H1 (cell line): Measurements from ENCODE around the gene KCNAB3. TPM values are rescaled to one million over a fixed set of nuclear protein-coding genes. Genes with fewer than 3 reads are reported as not detected.

Experiments
- CTCF ChIA-PET: fragments of 300-600 bp; sonication (Branson Sonifier 250); formaldehyde crosslinking; loops from one replicate; lab custom pipeline; 2021; ENCODE audit not compliant: partially characterized antibody; lab: Charles Lee
- POLR2A ChIA-PET: fragments of 300-600 bp; sonication (Branson Sonifier 250); formaldehyde crosslinking; loops from one replicate; lab custom pipeline; 2021; ENCODE audit warnings: inconsistent platforms; ENCODE audit not compliant: partially characterized antibody; lab: Charles Lee
- DNase-seq, 2 experiments: peaks; one replicate each; pipeline versions ENCODE4 v3.0.0 to v3.0.0-alpha.2; 2010 to 2022; ENCODE audit warnings: low spot score in 2 of 2, low read depth in 1 of 2, mixed read lengths in 1 of 2
- FAIRE-seq: peaks from 2 replicates; lab custom pipeline; 2011; peaks lifted over from hg19 to GRCh38; lab: Jason Lieb, UNC
- H2AFZ ChIP-seq: 2 replicates; pipeline ENCODE4 v1.8.1; 2012; ENCODE audit warnings: low read length, inconsistent platforms
- H2AK5ac ChIP-seq: 2 replicates; pipeline ENCODE4 v1.6.1; 2013; ENCODE audit warnings: low read depth, low read length
- H2BK120ac ChIP-seq: replicated peaks from 2 replicates; pipeline ENCODE3; 2013; ENCODE audit warnings: low read depth, low read length, inconsistent platforms
- H2BK12ac ChIP-seq: 2 replicates; pipeline ENCODE4 v1.6.1; 2013; ENCODE audit warnings: low read depth, low read length
- H2BK15ac ChIP-seq: 2 replicates; pipeline ENCODE4 v1.6.1; 2013; ENCODE audit warnings: low read length
- H2BK20ac ChIP-seq: 2 replicates; pipeline ENCODE4 v1.6.1; 2013; ENCODE audit warnings: low read length
- H2BK5ac ChIP-seq: 2 replicates; pipeline ENCODE4 v1.6.1; 2013; ENCODE audit warnings: low read depth, low read length
- H3K14ac ChIP-seq: 2 replicates; pipeline ENCODE4 v1.6.1; 2013; ENCODE audit warnings: inconsistent platforms; ENCODE audit not compliant: insufficient read length
- H3K18ac ChIP-seq: 2 replicates; pipeline ENCODE4 v1.6.1; 2013; ENCODE audit warnings: low read length; ENCODE audit errors: extremely low read depth
- H3K23ac ChIP-seq: 2 replicates; pipeline ENCODE4 v1.6.1; 2013; ENCODE audit warnings: inconsistent platforms; ENCODE audit not compliant: insufficient read length
- H3K23me2 ChIP-seq: 2 replicates; pipeline ENCODE4 v1.6.1; 2013; ENCODE audit warnings: low read depth, low read length
- H3K27ac ChIP-seq: 2 replicates; pipeline ENCODE4 v1.6.1; 2011; ENCODE audit warnings: low read depth, low read length, inconsistent platforms
- H3K27me3 ChIP-seq, 4 experiments: replicated peaks in 1 of 4; 1 replicate in 1 of 4; 2 replicates in 3 of 4; pipeline versions ENCODE4 v1.6.1 to v1.8.1; 2011 to 2013; ENCODE audit warnings: low read length in 3 of 4, mild to moderate bottlenecking in 3 of 4, inconsistent platforms in 2 of 4, mixed read lengths in 2 of 4, moderate library complexity in 1 of 4; ENCODE audit not compliant: control insufficient read depth in 3 of 4, insufficient read depth in 3 of 4; ENCODE audit errors: extremely low read depth in 1 of 4
- H3K36me3 ChIP-seq, 4 experiments: 2 replicates each; pipeline versions ENCODE4 v1.6.1 to v1.8.1; 2011 to 2013; ENCODE audit warnings: mild to moderate bottlenecking in 4 of 4, low read length in 3 of 4, moderate library complexity in 2 of 4, control low read depth in 1 of 4, inconsistent platforms in 1 of 4; ENCODE audit not compliant: insufficient read depth in 4 of 4, control insufficient read depth in 2 of 4
- H3K4ac ChIP-seq: replicated peaks from 2 replicates; pipeline ENCODE3; 2013; ENCODE audit warnings: low read length, low read depth, mixed read lengths, inconsistent platforms; ENCODE audit not compliant: insufficient read length
- H3K4me1 ChIP-seq, 4 experiments: replicated peaks in 1 of 4; 1 replicate in 1 of 4; 2 replicates in 3 of 4; pipeline versions ENCODE4 v1.6.1 to v1.8.1; 2011 to 2013; ENCODE audit warnings: low read length in 3 of 4, inconsistent platforms in 2 of 4, mixed read lengths in 1 of 4; ENCODE audit not compliant: insufficient read depth in 4 of 4, control insufficient read depth in 3 of 4
- H3K4me2 ChIP-seq, 2 experiments: 2 replicates each; pipeline versions ENCODE4 v1.6.1 to v1.8.1; 2011 to 2013; ENCODE audit warnings: low read depth in 2 of 2, low read length in 2 of 2, control low read depth in 1 of 2, inconsistent platforms in 1 of 2, mild to moderate bottlenecking in 1 of 2; ENCODE audit not compliant: insufficient read depth in 1 of 2
- H3K4me3 ChIP-seq, 4 experiments: fragments of 200-600, 300-600 bp in 1 of 4; sonication (generic), shearing (Covaris generic), sonication (Bioruptor Twin) in 1 of 4; 2 replicates each; pipeline versions ENCODE4 v1.5.1 to v1.8.1; 2011 to 2016; ENCODE audit warnings: low read length in 4 of 4, low read depth in 3 of 4, control low read depth in 2 of 4, inconsistent platforms in 2 of 4, mild to moderate bottlenecking in 2 of 4, mixed read lengths in 1 of 4, moderate library complexity in 1 of 4; ENCODE audit not compliant: insufficient read depth in 2 of 4; ENCODE audit errors: extremely low read depth in 1 of 4
- H3K56ac ChIP-seq: replicated peaks from 2 replicates; pipeline ENCODE3; 2013; ENCODE audit warnings: low read depth, mild to moderate bottlenecking, mixed read lengths, low read length, inconsistent platforms; ENCODE audit not compliant: insufficient read length
- H3K79me1 ChIP-seq: 2 replicates; pipeline ENCODE4 v1.6.1; 2013; ENCODE audit warnings: low read depth, low read length, control low read depth
- H3K79me2 ChIP-seq, 2 experiments: 2 replicates each; pipeline versions ENCODE4 v1.6.1 to v1.8.1; 2012 to 2013; ENCODE audit warnings: low read length in 2 of 2, mild to moderate bottlenecking in 2 of 2, inconsistent platforms in 1 of 2; ENCODE audit not compliant: insufficient read depth in 2 of 2, control insufficient read depth in 1 of 2
- H3K9ac ChIP-seq, 4 experiments: replicated peaks in 1 of 4; 1 replicate in 1 of 4; 2 replicates in 3 of 4; pipeline versions ENCODE4 v1.6.1 to v1.8.1; 2011 to 2013; ENCODE audit warnings: low read depth in 3 of 4, low read length in 3 of 4, control low read depth in 2 of 4, mild to moderate bottlenecking in 2 of 4, moderate library complexity in 2 of 4, inconsistent platforms in 1 of 4; ENCODE audit errors: extremely low read depth in 1 of 4
- H3K9me3 ChIP-seq, 2 experiments: 2 replicates each; pipeline versions ENCODE4 v1.6.1 to v1.8.1; 2012 to 2013; ENCODE audit warnings: mild to moderate bottlenecking in 2 of 2, moderate library complexity in 2 of 2, control low read depth in 1 of 2, inconsistent platforms in 1 of 2, low read depth in 1 of 2, low read length in 1 of 2, mixed read lengths in 1 of 2; ENCODE audit not compliant: insufficient read depth in 2 of 2
- H4K20me1 ChIP-seq, 2 experiments: replicated peaks in 1 of 2; 2 replicates each; pipeline versions ENCODE3 to v1.8.1; 2011 to 2013; ENCODE audit warnings: inconsistent platforms in 2 of 2, low read length in 2 of 2, mild to moderate bottlenecking in 1 of 2; ENCODE audit not compliant: insufficient read depth in 2 of 2, control insufficient read depth in 1 of 2
- H4K5ac ChIP-seq: 2 replicates; pipeline ENCODE4 v1.6.1; 2013; ENCODE audit warnings: low read length, low read depth, mixed read lengths, inconsistent platforms; ENCODE audit not compliant: insufficient read length
- H4K8ac ChIP-seq: 2 replicates; pipeline ENCODE4 v1.8.0; 2013; ENCODE audit warnings: mild to moderate bottlenecking, moderate library complexity, low read length, inconsistent platforms; ENCODE audit not compliant: insufficient read depth; ENCODE audit errors: extremely low read depth
- H4K91ac ChIP-seq: replicated peaks from 2 replicates; pipeline ENCODE3; 2013; ENCODE audit warnings: low read length, mixed read lengths, inconsistent platforms; ENCODE audit not compliant: insufficient read length
- BRCA1 ChIP-seq: IDR thresholded peaks from 2 replicates; pipeline ENCODE4 v1.6.1; 2012; ENCODE audit warnings: low read depth, low read length, improper control_type of control experiment
- CHD2 ChIP-seq: IDR thresholded peaks from 2 replicates; pipeline ENCODE4 v1.6.1; 2012; ENCODE audit warnings: low read length, improper control_type of control experiment
- EZH2 ChIP-seq: fragments of 200-600 bp; sonication (generic); IDR thresholded peaks from 2 replicates; pipeline ENCODE4 v1.7.1; 2012; ENCODE audit warnings: low read depth, mild to moderate bottlenecking, moderate library complexity, low read length, inconsistent platforms; ENCODE audit not compliant: severe bottlenecking
- JUN ChIP-seq: IDR thresholded peaks from 2 replicates; pipeline ENCODE4 v1.6.1; 2011; ENCODE audit warnings: low read depth, mild to moderate bottlenecking, improper control_type of control experiment, low read length
- KDM1A ChIP-seq: fragments of 200-600, 300-600 bp; sonication (generic); IDR thresholded peaks from 2 replicates; pipeline ENCODE4 v1.7.1; 2016; ENCODE audit warnings: mild to moderate bottlenecking, low read length, borderline replicate concordance
- RXRA ChIP-seq: IDR thresholded peaks from 2 replicates; pipeline ENCODE4 v1.6.1; 2011; ENCODE audit warnings: low read depth, mild to moderate bottlenecking, low read length, moderate library complexity; ENCODE audit not compliant: insufficient read depth
- SIN3A ChIP-seq, 2 experiments: IDR thresholded peaks in 1 of 2; conservative IDR thresholded peaks in 1 of 2; 2 replicates each; pipeline ENCODE4 v1.6.1; 2011 to 2012; ENCODE audit warnings: low read length in 2 of 2, improper control_type of control experiment in 1 of 2, low read depth in 1 of 2, mild to moderate bottlenecking in 1 of 2
- SIX5 ChIP-seq: IDR thresholded peaks from 2 replicates; pipeline ENCODE4 v1.6.1; 2011; ENCODE audit warnings: mild to moderate bottlenecking, low read depth, low read length
- TAF1 ChIP-seq: IDR thresholded peaks from 2 replicates; pipeline ENCODE4 v1.6.1; 2011; ENCODE audit warnings: mild to moderate bottlenecking, low read depth, low read length
- TCF12 ChIP-seq: IDR thresholded peaks from 2 replicates; pipeline ENCODE4 v1.6.1; 2011; ENCODE audit warnings: low read depth, mild to moderate bottlenecking, low read length
- TEAD4 ChIP-seq: IDR thresholded peaks from 2 replicates; pipeline ENCODE4 v1.6.1; 2012; ENCODE audit warnings: low read depth, low read length, inconsistent platforms, mixed read lengths
- YY1 ChIP-seq: IDR thresholded peaks from 2 replicates; pipeline ENCODE4 v1.6.1; 2011; ENCODE audit warnings: low read depth, mild to moderate bottlenecking, low read length
- WGBS, 2 experiments: shearing (Covaris generic) in 1 of 2; methylation state at CpG; one replicate each; pipeline versions ENCODE4 v1.1.6 to v1.1.7; 2013 to 2015; ENCODE audit warnings: low lambda C conversion rate in 2 of 2, mixed read lengths in 2 of 2, inconsistent platforms in 1 of 2, low coverage in 1 of 2, missing lambda C conversion rate in 1 of 2; ENCODE audit not compliant: insufficient replicate concordance in 2 of 2, insufficient coverage in 1 of 2, insufficient read length in 1 of 2; ENCODE audit errors: extremely low coverage in 1 of 2, missing lambda C conversion rate in 1 of 2; 5-methylcytosine and 5-hydroxymethylcytosine counted together
- polyA plus RNA-seq, 7 experiments: library from polyadenylated mRNA; depleted of rRNA in 3 of 7; stranded (reverse) in 5 of 7; unstranded in 2 of 7; fragments of >200 nt in 5 of 7; fragments of 200-250 nt in 2 of 7; gene quantifications; 1 replicate in 5 of 7; 2 replicates in 1 of 7; 4 replicates in 1 of 7; pipeline versions ENCODE4 v1.2.1 to v1.2.3, GENCODE V29; 2011 to 2013; ENCODE audit warnings: missing spikeins in 2 of 7, mixed read lengths in 2 of 7
- total RNA-seq: library from RNA; stranded (reverse); fragmentation: NEBNext Ultra II Directional; extraction: Animal tissue kit (Norgen Biotek cat#: 25700); gene quantifications from 2 replicates; pipeline ENCODE4 v1.2.1, GENCODE V29; 2021

The KCNAB3 gene
- total and polyA plus RNA-seq, 2 of the 8 experiments (the other 6 are each of a cell fraction or from before 2014, with no cell fraction given) = 1.7 to 2.4 TPM

DNA sequence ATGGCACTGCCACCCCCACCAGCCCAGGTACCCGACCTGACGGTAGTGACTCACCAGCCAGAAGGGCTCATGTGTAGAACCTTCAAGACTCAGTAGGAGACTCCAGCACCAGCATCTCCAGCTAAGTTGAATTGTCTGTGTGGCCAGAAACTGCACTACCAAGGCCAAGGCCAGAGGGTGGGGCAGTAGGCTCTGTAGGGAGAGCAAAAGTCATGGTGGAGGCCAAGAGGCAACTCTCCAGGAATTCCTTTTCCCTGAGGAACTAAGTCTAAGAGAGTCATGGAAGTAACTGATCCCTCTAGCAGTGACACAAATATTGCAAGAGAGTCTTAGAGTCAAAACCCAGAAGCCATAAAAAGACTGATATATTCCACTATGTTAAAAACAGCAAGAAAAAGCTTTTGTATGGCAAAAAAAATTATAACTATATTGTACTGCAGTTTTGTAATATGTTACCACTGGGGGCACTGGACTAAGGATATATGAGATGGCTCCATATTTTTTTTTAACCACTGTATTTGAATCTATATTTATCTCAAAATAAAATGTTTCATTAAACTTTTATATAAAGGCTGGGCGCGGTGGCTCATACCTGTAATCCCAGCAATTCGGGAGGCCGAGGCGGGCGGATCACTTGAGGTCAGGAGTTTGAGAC lies 42.6 kb upstream of the KCNAB3 start:
- no peak overlapping the region for H2BK15ac ChIP-seq
- H3K36me3 ChIP-seq = no peaks in the 10 kb centered on the region
- H3K18ac ChIP-seq = no peak overlapping the region
- no peak overlapping the region for H2AK5ac ChIP-seq
- no peak overlapping the region for H3K4me3 ChIP-seq
- no peaks in the 10 kb centered on the region for H3K4me1 ChIP-seq
- no peaks in the 10 kb centered on the region for H3K27me3 ChIP-seq
- FAIRE-seq = no peak
- no peak overlapping the region for H2BK20ac ChIP-seq
- no peak overlapping the region for H3K4me2 ChIP-seq
- H3K23me2 ChIP-seq = no peaks in the 10 kb centered on the region
- no peak overlapping the region for H3K14ac ChIP-seq
- no peak overlapping the region for H2AFZ ChIP-seq
- WGBS, 2 experiments = 95% methylated on average over 8 of the region's 8 CpGs; no CpG with 5 or more reads in 1 of the 2 experiments
- H3K79me2 ChIP-seq = no peaks in the 10 kb centered on the region
- H4K5ac ChIP-seq = no peak overlapping the region
- no peak overlapping the region for H2BK5ac ChIP-seq
- H3K4ac ChIP-seq = no peak overlapping the region
- H2BK12ac ChIP-seq = no peak overlapping the region
- no peaks in the 10 kb centered on the region for H4K20me1 ChIP-seq
- H3K27ac ChIP-seq = no peak overlapping the region
- H3K23ac ChIP-seq = no peak overlapping the region
- H3K9me3 ChIP-seq = peaks cover 8% of the 10 kb centered on the region in 2 experiments; a peak in 3 of 4 replicates
- no peaks in the 10 kb centered on the region for H3K79me1 ChIP-seq
- ChIA-PET CTCF (interaction anchor here (0.6 to 7.1 kb wide), 13 partner anchors 8 to 713 kb away, joined by 3 to 104 read pairs (median 3); no protein-coding TSS in a partner anchor), POLR2A (no interaction called here)
- no peak overlapping the region for H4K91ac ChIP-seq
- no peak overlapping the region; the same call in 1 of the 2 replicates for H4K8ac ChIP-seq
- no peak overlapping the region for H3K9ac ChIP-seq
- no peak overlapping the region for H2BK120ac ChIP-seq
- no peak for DNase-seq
- no peak overlapping the region for H3K56ac ChIP-seq
- no peak for TF ChIP-seq EZH2
- TF ChIP-seq SIX5 = no peak
- TF ChIP-seq JUN = no peak
- no peak for TF ChIP-seq TCF12
- TF ChIP-seq CHD2 = no peak
- no peak for TF ChIP-seq SIN3A (conservative IDR thresholded peaks at IDR 0.05 in 1 of 2, IDR thresholded peaks at IDR 0.05 in 1 of 2; ENCODE audit: low read depth in 1 of 2, low read length in 2 of 2)
- no peak for TF ChIP-seq TAF1
- no peak for TF ChIP-seq TEAD4
- no peak for TF ChIP-seq YY1
- TF ChIP-seq RXRA = no peak
- no peak for TF ChIP-seq KDM1A
- no peak for TF ChIP-seq BRCA1
